ENCODE measurements around the gene DGKB. TPM values are rescaled to one million over a fixed set of nuclear protein-coding genes. Genes with fewer than 3 reads are reported as not detected.

DGKB gene
- total RNA-seq, 1 donor from 2014 or later = 5.5 TPM

DNA sequence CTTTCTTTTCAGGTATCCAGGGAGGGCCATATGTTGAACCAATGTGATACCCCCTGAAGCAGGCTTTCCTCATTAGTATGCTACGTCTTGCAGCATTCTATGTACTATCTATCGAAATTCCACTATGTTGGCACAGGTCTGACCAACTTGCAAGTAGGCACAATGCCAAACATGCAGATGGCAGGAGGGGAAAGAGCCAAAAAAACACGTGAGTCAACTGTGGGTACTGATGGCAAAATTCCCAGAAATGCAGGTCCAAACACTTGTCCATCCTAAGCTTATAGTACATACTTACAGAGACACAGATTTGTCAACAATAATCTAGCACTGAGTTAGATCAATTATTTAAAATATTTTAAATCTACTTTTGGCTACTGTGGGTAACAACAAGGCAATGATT is 394.9 kb downstream of the DGKB start:
- Histone ChIP-seq H3K27ac (no peak overlapping the region), H3K27me3 (no peaks in the 10 kb centered on the region), H4K20me1 (ENCODE audit: low read depth) (no peaks in the 10 kb centered on the region), H3K36me3 (no peaks in the 10 kb centered on the region), H3K4me3 (no peak overlapping the region), H3K9me3 (ENCODE audit: low read depth) (no peaks in the 10 kb centered on the region), H3K9ac (no peak overlapping the region), H3F3A (ENCODE audit: low read depth) (peaks cover 5% of the 10 kb centered on the region), H2AFZ (replicated peaks) (no peak overlapping the region), H3K4me2 (no peak overlapping the region), H3K79me2 (ENCODE audit: low read depth) (no peaks in the 10 kb centered on the region), H3K4me1 (peaks cover 25% of the 10 kb centered on the region)
- peaks cover 10% of the 10 kb centered on the region for H3K4me1 Mint-ChIP-seq
- H3K4me3 Mint-ChIP-seq = no peak overlapping the region
- TF ChIP-seq, protein P1, sequence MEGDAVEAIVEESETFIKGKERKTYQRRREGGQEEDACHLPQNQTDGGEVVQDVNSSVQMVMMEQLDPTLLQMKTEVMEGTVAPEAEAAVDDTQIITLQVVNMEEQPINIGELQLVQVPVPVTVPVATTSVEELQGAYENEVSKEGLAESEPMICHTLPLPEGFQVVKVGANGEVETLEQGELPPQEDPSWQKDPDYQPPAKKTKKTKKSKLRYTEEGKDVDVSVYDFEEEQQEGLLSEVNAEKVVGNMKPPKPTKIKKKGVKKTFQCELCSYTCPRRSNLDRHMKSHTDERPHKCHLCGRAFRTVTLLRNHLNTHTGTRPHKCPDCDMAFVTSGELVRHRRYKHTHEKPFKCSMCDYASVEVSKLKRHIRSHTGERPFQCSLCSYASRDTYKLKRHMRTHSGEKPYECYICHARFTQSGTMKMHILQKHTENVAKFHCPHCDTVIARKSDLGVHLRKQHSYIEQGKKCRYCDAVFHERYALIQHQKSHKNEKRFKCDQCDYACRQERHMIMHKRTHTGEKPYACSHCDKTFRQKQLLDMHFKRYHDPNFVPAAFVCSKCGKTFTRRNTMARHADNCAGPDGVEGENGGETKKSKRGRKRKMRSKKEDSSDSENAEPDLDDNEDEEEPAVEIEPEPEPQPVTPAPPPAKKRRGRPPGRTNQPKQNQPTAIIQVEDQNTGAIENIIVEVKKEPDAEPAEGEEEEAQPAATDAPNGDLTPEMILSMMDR (IDR thresholded peaks at IDR 0.05) = no peak
- TF ChIP-seq EZH2 (IDR thresholded peaks at IDR 0.05) = no peak
- TF ChIP-seq EZH2phosphoT487 (IDR thresholded peaks at IDR 0.05) = no peak
- no peak for DNase-seq (ENCODE audit: low spot score)
- no peak overlapping the region for H3K27ac Mint-ChIP-seq
- no peaks in the 10 kb centered on the region for H3K36me3 Mint-ChIP-seq
- peaks cover 6% of the 10 kb centered on the region for H3K9me3 Mint-ChIP-seq
- H3K27me3 Mint-ChIP-seq (ENCODE audit: insufficient read depth, low read depth) = no peaks in the 10 kb centered on the region

DNA sequence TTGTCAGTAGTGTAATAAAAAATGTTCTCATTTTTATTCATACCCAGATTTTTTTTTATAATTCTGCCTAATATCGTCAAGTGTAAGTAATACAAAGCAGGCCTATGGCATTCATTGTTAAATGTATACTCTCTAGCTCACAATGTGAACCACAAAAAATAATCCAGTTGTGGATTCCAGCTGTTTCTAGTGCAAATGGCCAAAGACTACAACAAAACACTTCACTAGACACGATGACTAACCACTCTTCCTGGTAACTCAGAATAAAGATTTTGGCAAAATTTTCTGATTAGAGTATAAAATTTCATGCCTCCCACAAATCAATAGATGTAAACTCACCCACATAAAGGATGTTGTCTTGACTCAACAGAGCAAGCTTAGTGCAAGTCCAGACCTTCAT is 396.6 kb downstream of the DGKB start:
- H3K27me3 ChIP-seq = no peaks in the 10 kb centered on the region
- TF ChIP-seq EZH2 (IDR thresholded peaks at IDR 0.05) (no peak), EZH2phosphoT487 (IDR thresholded peaks at IDR 0.05) (no peak)
- TF ChIP-seq, protein P1 (IDR thresholded peaks at IDR 0.05) = no peak
- H3K27me3 Mint-ChIP-seq (ENCODE audit: insufficient read depth, low read depth) = no peaks in the 10 kb centered on the region
- no peak overlapping the region for H2AFZ ChIP-seq (replicated peaks)
- peaks cover 7% of the 10 kb centered on the region for H3K9me3 ChIP-seq (ENCODE audit: low read depth)
- H3K27ac ChIP-seq = no peak overlapping the region
- H4K20me1 ChIP-seq (ENCODE audit: low read depth) = no peaks in the 10 kb centered on the region
- no peak overlapping the region for H3K4me3 ChIP-seq
- no peak overlapping the region for H3K4me2 ChIP-seq
- no peak overlapping the region for H3K9ac ChIP-seq
- H3K4me1 Mint-ChIP-seq = peaks cover 10% of the 10 kb centered on the region
- DNase-seq (ENCODE audit: low spot score) = no peak
- no peak overlapping the region for H3K4me3 Mint-ChIP-seq
- H3K79me2 ChIP-seq (ENCODE audit: low read depth) = no peaks in the 10 kb centered on the region
- no peaks in the 10 kb centered on the region for H3K36me3 ChIP-seq
- H3F3A ChIP-seq (ENCODE audit: low read depth) = peaks cover 5% of the 10 kb centered on the region
- peaks cover 2% of the 10 kb centered on the region for H3K9me3 Mint-ChIP-seq
- H3K4me1 ChIP-seq = peaks cover 28% of the 10 kb centered on the region
- no peaks in the 10 kb centered on the region for H3K36me3 Mint-ChIP-seq
- no peak overlapping the region for H3K27ac Mint-ChIP-seq

DNA sequence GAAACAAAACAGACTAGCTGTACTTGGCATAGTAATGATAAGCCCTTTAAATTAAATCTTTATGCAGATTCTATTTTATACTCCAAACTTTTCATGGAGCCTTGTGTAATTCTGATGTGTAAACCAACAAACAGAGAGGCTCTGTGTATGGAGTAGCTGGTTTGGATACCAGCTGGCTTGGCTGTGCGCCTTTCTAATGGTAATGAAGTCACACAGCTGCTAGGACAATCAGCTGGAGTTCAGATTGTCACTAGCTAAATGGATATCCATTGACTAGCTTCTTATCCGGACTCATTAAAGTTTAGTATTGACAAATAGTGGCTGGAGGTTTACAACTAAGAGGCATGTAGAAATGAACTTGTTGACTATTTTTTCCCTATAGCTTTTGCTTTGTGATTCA is 398.4 kb downstream of the DGKB start:
- peaks cover 5% of the 10 kb centered on the region for H3F3A ChIP-seq (ENCODE audit: low read depth)
- H3K4me3 Mint-ChIP-seq = no peak overlapping the region
- peaks cover 5% of the 10 kb centered on the region for H3K9me3 Mint-ChIP-seq
- TF ChIP-seq EZH2 (IDR thresholded peaks at IDR 0.05) (no peak), EZH2phosphoT487 (IDR thresholded peaks at IDR 0.05) (no peak)
- TF ChIP-seq, protein P1 (IDR thresholded peaks at IDR 0.05) = no peak
- H3K4me2 ChIP-seq = peak overlapping the region; percentile 76
- no peaks in the 10 kb centered on the region for H3K27me3 ChIP-seq
- H3K27ac Mint-ChIP-seq = no peak overlapping the region
- peaks cover 28% of the 10 kb centered on the region for H3K4me1 ChIP-seq
- H3K27ac ChIP-seq = peak overlapping the region; percentile 58
- H3K4me1 Mint-ChIP-seq = peaks cover 10% of the 10 kb centered on the region
- H3K27me3 Mint-ChIP-seq (ENCODE audit: insufficient read depth, low read depth) = no peaks in the 10 kb centered on the region
- peak overlapping the region; percentile 29 for H3K4me3 ChIP-seq
- H2AFZ ChIP-seq (replicated peaks) = no peak overlapping the region
- H3K9ac ChIP-seq = no peak overlapping the region
- no peaks in the 10 kb centered on the region for H3K36me3 Mint-ChIP-seq
- no peaks in the 10 kb centered on the region for H3K36me3 ChIP-seq
- H3K79me2 ChIP-seq (ENCODE audit: low read depth) = no peaks in the 10 kb centered on the region
- H3K9me3 ChIP-seq (ENCODE audit: low read depth) = peaks cover 7% of the 10 kb centered on the region
- no peaks in the 10 kb centered on the region for H4K20me1 ChIP-seq (ENCODE audit: low read depth)
- peak; percentile 81 for DNase-seq (ENCODE audit: low spot score)
